ENCODE results near the gene PRTG.

PRTG gene

DNA sequence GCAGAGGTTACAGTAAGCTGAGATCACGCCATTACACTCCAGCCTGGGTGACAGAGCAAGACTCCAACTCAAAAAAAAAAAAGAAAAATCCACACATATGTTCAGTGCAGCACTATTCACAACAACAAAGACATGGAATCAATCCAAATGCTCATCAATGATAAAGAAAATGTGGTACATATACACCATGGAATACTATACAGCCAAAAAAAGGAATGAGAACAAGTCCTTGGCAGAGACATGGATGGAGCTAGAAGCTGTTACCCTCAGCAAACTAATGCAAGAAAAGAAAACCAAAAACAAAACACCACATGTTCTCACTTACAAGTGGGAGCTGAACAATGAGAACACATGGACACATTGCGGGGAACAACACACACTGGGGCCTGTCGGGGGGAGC, 180.4 kb downstream of the PRTG start:
- no peak for DNase-seq (ENCODE audit: low read depth)
